Panc1 (cell line): ENCODE results near the gene FLT1. TPM values are rescaled to one million over a fixed set of nuclear protein-coding genes. Genes with fewer than 3 reads are reported as not detected.

Source experiments
- ATAC-seq: fragments of 200-7000 bp; cut with Tn5 transposase; 2 replicates; pipeline ENCODE4 v1.9.1; 2020; ENCODE audit warnings: mild to moderate bottlenecking, moderate library complexity
- BruUV-seq: library from RNA; stranded (reverse); fragments of 400-500 nt; replicated peaks from 2 replicates; lab custom pipeline; 2021; lab: Mats Ljungman, UMichigan
- CTCF ChIA-PET: fragments of 300-600 bp; sonication (Branson Sonifier 250); formaldehyde crosslinking; loops from one replicate; lab custom pipeline; 2022; ENCODE audit warnings: antibody characterized with exemption; lab: Charles Lee
- POLR2A ChIA-PET: fragments of 300-600 bp; sonication (Branson Sonifier 250); formaldehyde crosslinking; loops from one replicate; lab custom pipeline; 2022; ENCODE audit warnings: antibody characterized with exemption; lab: Charles Lee
- DNase-seq: peaks from one replicate; pipeline ENCODE4 v3.0.0-alpha.2; 2010; ENCODE audit warnings: low read depth, low spot score
- H3K27ac ChIP-seq: 2 replicates; pipeline ENCODE4 v1.5.1; 2011; ENCODE audit warnings: mild to moderate bottlenecking, low read length, inconsistent platforms
- H3K27me3 ChIP-seq: fragments of 200-500 bp; sonication (Bioruptor generic); 2 replicates; pipeline ENCODE4 v1.6.0; 2014; ENCODE audit warnings: low read length, inconsistent platforms; ENCODE audit not compliant: control insufficient read depth, insufficient read depth
- H3K36me3 ChIP-seq: fragments of 200-500 bp; sonication (Bioruptor generic); 2 replicates; pipeline ENCODE4 v1.5.1; 2014; ENCODE audit warnings: inconsistent platforms, mild to moderate bottlenecking, low read length, moderate library complexity; ENCODE audit not compliant: control insufficient read depth, insufficient read depth
- H3K4me1 ChIP-seq: 2 replicates; pipeline ENCODE4 v1.5.1; 2011; ENCODE audit warnings: inconsistent platforms, mild to moderate bottlenecking, low read length, moderate library complexity; ENCODE audit not compliant: control insufficient read depth, insufficient read depth
- H3K4me3 ChIP-seq, 2 experiments: 2 replicates each; pipeline ENCODE4 v1.5.1; 2011 to 2012; ENCODE audit warnings: low read depth in 2 of 2, low read length in 2 of 2, mild to moderate bottlenecking in 2 of 2, inconsistent platforms in 1 of 2, moderate library complexity in 1 of 2
- H3K9me3 ChIP-seq: fragments of 200-500 bp; sonication (Bioruptor generic); 2 replicates; pipeline ENCODE4 v1.5.1; 2014; ENCODE audit warnings: low read depth, mild to moderate bottlenecking, inconsistent platforms, low read length, moderate library complexity; ENCODE audit not compliant: control insufficient read depth, insufficient read depth
- CTCF ChIP-seq: fragments of 450-650 bp; IDR thresholded peaks from 2 replicates; pipeline ENCODE4 v1.5.1; 2017; ENCODE audit warnings: mild to moderate bottlenecking
- POLR2AphosphoS5 ChIP-seq: IDR thresholded peaks from 2 replicates; pipeline ENCODE4 v1.6.1; 2012; ENCODE audit warnings: mild to moderate bottlenecking, low read depth, low read length, moderate library complexity
- REST ChIP-seq, 2 experiments: IDR thresholded peaks; 2 replicates each; pipeline ENCODE4 v1.6.1; 2011 to 2012; ENCODE audit warnings: low read depth in 2 of 2, control low read depth in 1 of 2, low read length in 1 of 2, mild to moderate bottlenecking in 1 of 2, moderate library complexity in 1 of 2; ENCODE audit not compliant: insufficient read depth in 1 of 2
- SIN3A ChIP-seq: IDR thresholded peaks from 2 replicates; pipeline ENCODE4 v1.6.1; 2012; ENCODE audit warnings: low read depth, mild to moderate bottlenecking, low read length, moderate library complexity, borderline replicate concordance; ENCODE audit not compliant: insufficient read depth
- TCF7L2 ChIP-seq: IDR thresholded peaks from 2 replicates; pipeline ENCODE4 v1.6.1; 2011; ENCODE audit warnings: mild to moderate bottlenecking, low read depth, low read length, inconsistent platforms
- in situ Hi-C: cut with HindIII; loops from 2 replicates; pipeline ENCODE4 v1.10.0; 2016; ENCODE audit warnings: low sequenced_read_pairs, low pct_unique_long_range_greater_than_20kb
- intact Hi-C: fragments of 100-400 bp; cut with micrococcal nuclease; formaldehyde crosslinking; loops from one replicate; pipeline ENCODE4 v1.10.0; 2022; ENCODE audit not compliant: unreplicated experiment
- total RNA-seq: library from RNA; stranded (reverse); gene quantifications from one replicate; pipeline ENCODE4 v1.2.1, GENCODE V29; 2021; ENCODE audit not compliant: unreplicated experiment

FLT1 gene
- total RNA-seq, 1 experiment from 2014 or later = 0.15 TPM

GRCh38 chr13:28373810-28374209 lies 121.1 kb downstream of the FLT1 start:
- no peak overlapping the region for H3K27ac ChIP-seq
- H3K27me3 ChIP-seq = no peaks in the 10 kb centered on the region
- DNase-seq (no peak), ATAC-seq (no peak)
- in situ Hi-C loops = no loop called here
- CTCF ChIA-PET = no interaction called here
- intact Hi-C loops = no loop called here
- no peaks in the 10 kb centered on the region for H3K4me1 ChIP-seq
- no peaks in the 10 kb centered on the region for H3K9me3 ChIP-seq
- no TSS peak for BruUV-seq
- no peak for TF ChIP-seq TCF7L2
- no peak for TF ChIP-seq CTCF
- TF ChIP-seq SIN3A = no peak
- no peak for TF ChIP-seq REST (IDR thresholded peaks at IDR 0.05; ENCODE audit: insufficient read depth in 1 of 2, low read depth in 2 of 2, low read length in 1 of 2)
- no peak for TF ChIP-seq POLR2AphosphoS5
- H3K36me3 ChIP-seq = no peaks in the 10 kb centered on the region
- POLR2A ChIA-PET = no interaction called here
- H3K4me3 ChIP-seq = no peak overlapping the region

- ATAC-seq = no peak
- Histone ChIP-seq H3K36me3 (no peaks in the 10 kb centered on the region), H3K4me1 (no peaks in the 10 kb centered on the region), H3K9me3 (no peaks in the 10 kb centered on the region), H3K27me3 (no peaks in the 10 kb centered on the region), H3K4me3 (no peak overlapping the region), H3K27ac (no peak overlapping the region)
- no peak for TF ChIP-seq CTCF
- TF ChIP-seq TCF7L2 = no peak
- TF ChIP-seq REST (IDR thresholded peaks at IDR 0.05; ENCODE audit: insufficient read depth in 1 of 2, low read depth in 2 of 2, low read length in 1 of 2) = no peak
- TF ChIP-seq POLR2AphosphoS5 = no peak
- TF ChIP-seq SIN3A = no peak
- intact Hi-C loops = no loop called here
- POLR2A ChIA-PET = no interaction called here
- in situ Hi-C loops = no loop called here
- CTCF ChIA-PET = no interaction called here
- no peak for DNase-seq
- no TSS peak for BruUV-seq
These were observed 124.5 kb downstream of the FLT1 start for GRCh38 chr13:28370448-28370847.
